DND-41 (cell line): ENCODE results near the gene ZFP64.

Source experiments
- EZH2 ChIP-seq: IDR thresholded peaks from 3 replicates; pipeline ENCODE4 v1.6.1; 2012; ENCODE audit warnings: borderline replicate concordance, low read depth, mild to moderate bottlenecking, moderate library complexity, low read length, inconsistent platforms; ENCODE audit not compliant: severe bottlenecking
- TF ChIP-seq, protein P1 (sequence below): IDR thresholded peaks from 2 replicates; pipeline ENCODE4 v1.5.1; 2012; ENCODE audit warnings: borderline replicate concordance, low read length, moderate library complexity, mild to moderate bottlenecking; ENCODE audit not compliant: poor library complexity, severe bottlenecking; ENCODE audit errors: extremely low read depth

DNA sequence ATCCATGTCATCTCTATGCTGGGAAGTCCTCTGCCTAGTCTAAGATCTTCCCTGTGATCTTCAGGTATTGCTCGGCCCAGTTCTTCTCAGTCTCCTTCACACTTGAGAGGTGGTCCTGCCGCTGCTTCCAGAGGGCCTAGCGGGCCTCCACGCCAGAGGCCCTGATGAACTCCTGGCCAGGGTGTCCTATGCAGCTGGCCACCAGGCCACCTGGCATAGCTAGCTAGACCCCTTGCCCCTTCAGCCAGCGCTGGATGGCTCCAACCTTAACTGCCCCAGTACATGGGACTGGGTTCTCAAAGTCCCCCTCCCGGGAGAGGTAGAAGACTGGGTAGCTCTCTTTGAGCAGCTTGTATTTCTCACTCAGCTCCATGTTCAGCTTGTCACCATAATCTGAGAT lies 81.1 kb downstream of the ZFP64 start:
- TF ChIP-seq, protein P1, sequence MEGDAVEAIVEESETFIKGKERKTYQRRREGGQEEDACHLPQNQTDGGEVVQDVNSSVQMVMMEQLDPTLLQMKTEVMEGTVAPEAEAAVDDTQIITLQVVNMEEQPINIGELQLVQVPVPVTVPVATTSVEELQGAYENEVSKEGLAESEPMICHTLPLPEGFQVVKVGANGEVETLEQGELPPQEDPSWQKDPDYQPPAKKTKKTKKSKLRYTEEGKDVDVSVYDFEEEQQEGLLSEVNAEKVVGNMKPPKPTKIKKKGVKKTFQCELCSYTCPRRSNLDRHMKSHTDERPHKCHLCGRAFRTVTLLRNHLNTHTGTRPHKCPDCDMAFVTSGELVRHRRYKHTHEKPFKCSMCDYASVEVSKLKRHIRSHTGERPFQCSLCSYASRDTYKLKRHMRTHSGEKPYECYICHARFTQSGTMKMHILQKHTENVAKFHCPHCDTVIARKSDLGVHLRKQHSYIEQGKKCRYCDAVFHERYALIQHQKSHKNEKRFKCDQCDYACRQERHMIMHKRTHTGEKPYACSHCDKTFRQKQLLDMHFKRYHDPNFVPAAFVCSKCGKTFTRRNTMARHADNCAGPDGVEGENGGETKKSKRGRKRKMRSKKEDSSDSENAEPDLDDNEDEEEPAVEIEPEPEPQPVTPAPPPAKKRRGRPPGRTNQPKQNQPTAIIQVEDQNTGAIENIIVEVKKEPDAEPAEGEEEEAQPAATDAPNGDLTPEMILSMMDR, result no peak
- no peak for TF ChIP-seq EZH2
